Measurements from ENCODE around the gene SYT7.

DNA sequence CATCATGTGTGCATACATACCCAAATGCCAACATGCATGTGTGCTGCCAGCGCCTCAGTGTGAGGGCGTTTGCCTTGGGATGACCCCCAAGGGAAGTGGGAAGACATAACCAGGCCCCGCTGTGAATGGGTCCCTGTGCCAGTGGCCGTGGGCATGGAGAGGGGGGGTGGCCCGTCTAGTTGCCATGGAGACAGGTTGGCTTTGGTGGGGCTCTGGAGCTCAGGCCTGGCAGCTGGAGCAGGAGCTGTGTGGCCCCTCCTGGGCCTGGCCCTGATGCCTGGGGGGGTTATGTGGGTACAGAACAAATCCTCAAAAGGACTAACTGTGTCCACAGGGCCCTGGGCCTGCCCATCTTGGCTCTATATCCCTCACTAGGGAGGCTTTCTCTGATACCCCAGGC lies 8.0 kb downstream of the SYT7 start:
- TF ChIP-seq, protein P1, sequence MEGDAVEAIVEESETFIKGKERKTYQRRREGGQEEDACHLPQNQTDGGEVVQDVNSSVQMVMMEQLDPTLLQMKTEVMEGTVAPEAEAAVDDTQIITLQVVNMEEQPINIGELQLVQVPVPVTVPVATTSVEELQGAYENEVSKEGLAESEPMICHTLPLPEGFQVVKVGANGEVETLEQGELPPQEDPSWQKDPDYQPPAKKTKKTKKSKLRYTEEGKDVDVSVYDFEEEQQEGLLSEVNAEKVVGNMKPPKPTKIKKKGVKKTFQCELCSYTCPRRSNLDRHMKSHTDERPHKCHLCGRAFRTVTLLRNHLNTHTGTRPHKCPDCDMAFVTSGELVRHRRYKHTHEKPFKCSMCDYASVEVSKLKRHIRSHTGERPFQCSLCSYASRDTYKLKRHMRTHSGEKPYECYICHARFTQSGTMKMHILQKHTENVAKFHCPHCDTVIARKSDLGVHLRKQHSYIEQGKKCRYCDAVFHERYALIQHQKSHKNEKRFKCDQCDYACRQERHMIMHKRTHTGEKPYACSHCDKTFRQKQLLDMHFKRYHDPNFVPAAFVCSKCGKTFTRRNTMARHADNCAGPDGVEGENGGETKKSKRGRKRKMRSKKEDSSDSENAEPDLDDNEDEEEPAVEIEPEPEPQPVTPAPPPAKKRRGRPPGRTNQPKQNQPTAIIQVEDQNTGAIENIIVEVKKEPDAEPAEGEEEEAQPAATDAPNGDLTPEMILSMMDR (IDR thresholded peaks at IDR 0.05), result no peak
- TF ChIP-seq EP300 (IDR thresholded peaks at IDR 0.05), result no peak
- no peak for TF ChIP-seq POLR2AphosphoS5 (IDR thresholded peaks at IDR 0.05)
- TF ChIP-seq POLR2A (IDR thresholded peaks at IDR 0.05), result no peak
